Bronchial epithelial cell (primary cell): ENCODE measurements around the gene CYP4F11. TPM values are rescaled to one million over a fixed set of nuclear protein-coding genes. Genes with fewer than 3 reads are reported as not detected.
"Not testable (repeated sequence)": the region's sequence is repeated elsewhere in the genome, so short reads cannot be mapped to it uniquely, and the experiment has no call there.

Experiments used
- DNase-seq: peaks from one replicate; pipeline ENCODE4 v3.0.0-alpha.2; 2010; ENCODE audit warnings: low read depth
- FAIRE-seq: peaks from 2 replicates; lab custom pipeline; 2011; peaks lifted over from hg19 to GRCh38; lab: Jason Lieb, UNC
- H3K27me3 ChIP-seq: 2 replicates; pipeline ENCODE4 v1.5.1; 2011; ENCODE audit warnings: low read length; ENCODE audit not compliant: control insufficient read depth, insufficient read depth
- H3K36me3 ChIP-seq: 2 replicates; pipeline ENCODE4 v1.5.1; 2011; ENCODE audit warnings: low read length; ENCODE audit not compliant: control insufficient read depth, insufficient read depth
- H3K4me3 ChIP-seq: 2 replicates; pipeline ENCODE4 v1.5.1; 2011; ENCODE audit warnings: mild to moderate bottlenecking, low read depth, low read length, control low read depth
- total RNA-seq: library from RNA; depleted of rRNA; stranded (reverse); fragments of >200 nt; gene quantifications from 2 replicates; pipeline ENCODE4 v1.2.1, GENCODE V29; 2014
- TF ChIP-seq, protein P1 (sequence below): IDR thresholded peaks from 2 replicates; pipeline ENCODE4 v1.5.1; 2011; ENCODE audit warnings: mild to moderate bottlenecking, moderate library complexity, low read length, control low read depth, inconsistent platforms; ENCODE audit not compliant: insufficient read depth, severe bottlenecking

Gene CYP4F11
- total RNA-seq, 1 donor from 2014 or later = 0.79 TPM

DNA sequence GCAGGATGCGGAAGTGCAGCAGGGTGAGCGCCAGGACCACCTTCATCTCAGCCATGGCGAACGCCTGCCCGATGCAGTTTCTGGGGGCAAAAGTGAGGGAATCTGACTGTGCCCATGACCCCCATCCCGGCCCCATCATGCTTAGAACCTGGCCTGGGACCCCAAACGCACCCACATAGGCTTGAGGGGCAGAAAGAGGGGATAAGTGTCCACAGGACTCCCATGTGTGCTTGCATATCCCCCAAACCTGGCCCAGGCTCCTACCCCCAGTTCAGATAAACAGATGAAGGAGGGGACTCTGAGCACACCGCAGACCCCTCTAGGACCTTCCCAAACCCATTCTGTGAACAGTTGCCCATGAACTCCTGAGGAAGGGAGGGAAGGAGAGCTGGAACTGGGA is 20.5 kb downstream of the CYP4F11 start:
- Histone ChIP-seq H3K4me3 (no peak overlapping the region), H3K36me3 (no peaks in the 10 kb centered on the region), H3K27me3 (no peaks in the 10 kb centered on the region)
- DNase-seq = no peak
- FAIRE-seq = peak; percentile 40
- TF ChIP-seq, protein P1, sequence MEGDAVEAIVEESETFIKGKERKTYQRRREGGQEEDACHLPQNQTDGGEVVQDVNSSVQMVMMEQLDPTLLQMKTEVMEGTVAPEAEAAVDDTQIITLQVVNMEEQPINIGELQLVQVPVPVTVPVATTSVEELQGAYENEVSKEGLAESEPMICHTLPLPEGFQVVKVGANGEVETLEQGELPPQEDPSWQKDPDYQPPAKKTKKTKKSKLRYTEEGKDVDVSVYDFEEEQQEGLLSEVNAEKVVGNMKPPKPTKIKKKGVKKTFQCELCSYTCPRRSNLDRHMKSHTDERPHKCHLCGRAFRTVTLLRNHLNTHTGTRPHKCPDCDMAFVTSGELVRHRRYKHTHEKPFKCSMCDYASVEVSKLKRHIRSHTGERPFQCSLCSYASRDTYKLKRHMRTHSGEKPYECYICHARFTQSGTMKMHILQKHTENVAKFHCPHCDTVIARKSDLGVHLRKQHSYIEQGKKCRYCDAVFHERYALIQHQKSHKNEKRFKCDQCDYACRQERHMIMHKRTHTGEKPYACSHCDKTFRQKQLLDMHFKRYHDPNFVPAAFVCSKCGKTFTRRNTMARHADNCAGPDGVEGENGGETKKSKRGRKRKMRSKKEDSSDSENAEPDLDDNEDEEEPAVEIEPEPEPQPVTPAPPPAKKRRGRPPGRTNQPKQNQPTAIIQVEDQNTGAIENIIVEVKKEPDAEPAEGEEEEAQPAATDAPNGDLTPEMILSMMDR = no peak

DNA sequence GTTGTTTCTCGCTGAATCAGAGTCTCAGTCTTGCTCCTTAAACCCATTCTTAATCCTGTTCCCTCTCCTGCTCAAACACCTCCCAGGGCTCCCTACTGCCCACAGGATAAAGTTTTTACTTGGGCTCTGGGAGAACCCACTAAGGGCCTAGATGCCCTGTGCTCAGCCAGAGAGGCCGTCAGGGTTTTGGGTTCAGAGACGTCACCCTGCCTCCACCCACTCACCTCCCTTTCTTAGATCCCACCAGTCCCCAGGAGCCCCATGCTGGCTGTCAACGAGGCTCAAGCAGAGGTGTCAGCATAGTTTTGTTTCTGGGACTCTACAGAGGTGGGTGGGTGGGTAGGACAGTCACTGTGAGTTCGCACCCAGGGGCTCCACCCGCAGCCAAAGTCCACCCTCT is 20.9 kb downstream of the CYP4F11 start:
- H3K4me3 ChIP-seq = no peak overlapping the region
- no peaks in the 10 kb centered on the region for H3K36me3 ChIP-seq
- DNase-seq (no peak), FAIRE-seq (no peak)
- no peaks in the 10 kb centered on the region for H3K27me3 ChIP-seq
- TF ChIP-seq, protein P1 = no peak

DNA sequence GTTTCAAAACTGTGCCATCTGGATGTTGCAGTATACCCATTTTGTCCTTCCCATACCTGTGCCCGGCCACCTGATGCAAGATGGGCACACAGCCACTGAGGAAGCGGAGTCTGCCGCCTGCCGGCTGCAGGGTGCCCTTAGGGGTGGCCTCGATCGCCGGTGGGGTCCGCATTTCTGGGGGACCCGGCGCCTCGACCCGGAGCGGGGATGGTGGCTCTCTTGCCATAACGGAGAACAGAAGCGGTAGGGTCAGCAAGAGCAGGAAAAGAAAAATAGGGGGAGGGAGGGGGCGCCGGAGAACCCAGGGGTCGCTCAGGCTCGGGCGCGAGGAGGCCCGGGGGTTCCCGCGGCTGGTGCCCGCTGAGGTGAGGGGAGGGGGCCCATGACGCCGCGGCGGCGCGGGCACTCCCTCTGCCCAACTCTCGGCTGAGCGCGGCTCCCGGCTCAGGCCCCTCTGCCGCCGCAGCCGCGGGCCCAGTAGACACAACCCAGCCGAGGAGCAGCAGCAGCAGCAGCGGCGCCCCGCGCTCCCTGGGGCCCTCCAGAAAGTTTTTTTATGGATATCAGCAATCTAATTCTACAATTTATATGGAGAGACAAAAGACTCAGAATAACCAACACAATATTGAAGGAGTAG is 22.6 kb downstream of the CYP4F11 start:
- TF ChIP-seq, protein P1 = peak; percentile 21
- no peaks in the 10 kb centered on the region for H3K27me3 ChIP-seq
- peak overlapping the region; percentile 4 for H3K4me3 ChIP-seq
- H3K36me3 ChIP-seq = no peaks in the 10 kb centered on the region
- FAIRE-seq (no peak), DNase-seq (no peak)

DNA sequence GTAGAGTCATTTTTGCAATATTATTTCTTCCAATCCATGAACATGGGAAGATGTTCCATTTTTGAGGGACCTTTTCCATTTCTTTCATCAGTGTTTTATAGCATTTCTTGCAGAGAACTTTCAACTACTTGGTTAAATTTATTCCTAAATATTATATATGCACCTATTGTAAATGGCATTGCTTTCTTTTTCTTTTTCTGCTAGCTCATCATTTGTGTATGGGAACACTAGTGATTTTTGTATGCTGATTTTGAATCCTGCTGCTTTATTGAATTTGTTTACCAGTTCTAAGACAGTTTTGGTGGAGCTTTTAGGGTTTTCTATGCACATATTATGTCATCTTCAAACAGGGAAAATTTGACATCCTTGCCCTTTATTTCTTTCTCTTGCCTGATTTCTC is 29.3 kb downstream of the CYP4F11 start:
- no peak for FAIRE-seq

DNA sequence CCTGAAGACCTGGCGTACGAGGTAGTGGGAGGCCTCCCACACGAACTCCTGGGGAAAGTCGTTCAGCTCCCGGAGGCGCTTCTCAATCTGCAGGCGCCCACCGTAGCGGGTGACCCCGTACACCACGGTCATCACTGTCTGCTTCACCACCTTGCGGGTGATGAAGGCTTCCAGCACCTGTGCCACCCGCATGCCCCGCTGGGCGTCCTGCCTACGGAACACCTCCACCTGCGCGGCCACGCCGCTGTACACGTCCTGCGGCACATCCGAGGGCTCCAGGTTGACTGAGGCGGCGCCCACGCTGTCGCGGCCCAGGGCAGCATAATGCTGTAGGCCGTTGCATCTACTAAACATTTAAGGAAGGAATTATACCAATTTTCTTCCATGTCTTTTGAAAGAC is 31.4 kb downstream of the CYP4F11 start:
- not testable (repeated sequence) for DNase-seq, H3K4me3 ChIP-seq, H3K27me3 ChIP-seq, H3K36me3 ChIP-seq, FAIRE-seq

More for the DNA sequence above, 29.3 kb downstream of the CYP4F11 start:
- no peak for DNase-seq
- H3K36me3 ChIP-seq = no peaks in the 10 kb centered on the region
- no peaks in the 10 kb centered on the region for H3K27me3 ChIP-seq
- TF ChIP-seq, protein P1 = no peak
- H3K4me3 ChIP-seq = no peak overlapping the region

DNA sequence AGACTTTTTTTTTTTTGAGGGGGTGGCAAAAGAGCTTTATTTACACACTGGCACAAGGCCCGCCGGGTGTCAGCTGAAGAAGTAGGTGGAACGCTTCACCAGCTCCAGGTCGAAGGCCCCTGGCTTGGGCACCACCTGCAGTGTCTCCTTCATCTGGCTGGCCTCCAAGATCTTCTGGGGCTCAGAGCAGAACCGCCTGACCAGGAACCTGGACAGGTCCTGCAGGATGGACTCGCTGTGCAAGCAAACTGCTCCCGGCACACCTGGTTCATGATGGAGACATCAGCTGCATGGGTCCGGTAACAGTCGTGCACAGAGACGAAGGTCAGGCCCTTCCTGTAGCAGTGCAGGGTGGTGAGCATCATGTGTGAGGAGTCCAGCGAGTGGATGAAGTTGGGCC is 32.1 kb downstream of the CYP4F11 start:
- TF ChIP-seq, protein P1 = no peak
- DNase-seq (no peak), FAIRE-seq (peak; percentile 18)
- H3K4me3 ChIP-seq = no peak overlapping the region
- H3K36me3 ChIP-seq = no peaks in the 10 kb centered on the region
- no peaks in the 10 kb centered on the region for H3K27me3 ChIP-seq
